MV-4-11 (cell line): ENCODE measurements around the gene CEBPE.
"Not testable (repeated sequence)": the region's sequence is repeated elsewhere in the genome, so short reads cannot be mapped to it uniquely, and the experiment has no call there.

Source experiments
- DNase-seq: peaks from one replicate; lab custom pipeline; 2025; lab: John Stamatoyannopoulos, UW

CEBPE gene

GRCh38 chr14:23121361-23121771, 2.3 kb upstream of the CEBPE start:
- DNase-seq, result no peak

- DNase-seq, result peak; percentile 83
These were observed 1.6 kb upstream of the CEBPE start for GRCh38 chr14:23120541-23121251.

GRCh38 chr14:23119363-23120327, 590 bp upstream of the CEBPE start:
- peak; percentile 97 for DNase-seq

DNA sequence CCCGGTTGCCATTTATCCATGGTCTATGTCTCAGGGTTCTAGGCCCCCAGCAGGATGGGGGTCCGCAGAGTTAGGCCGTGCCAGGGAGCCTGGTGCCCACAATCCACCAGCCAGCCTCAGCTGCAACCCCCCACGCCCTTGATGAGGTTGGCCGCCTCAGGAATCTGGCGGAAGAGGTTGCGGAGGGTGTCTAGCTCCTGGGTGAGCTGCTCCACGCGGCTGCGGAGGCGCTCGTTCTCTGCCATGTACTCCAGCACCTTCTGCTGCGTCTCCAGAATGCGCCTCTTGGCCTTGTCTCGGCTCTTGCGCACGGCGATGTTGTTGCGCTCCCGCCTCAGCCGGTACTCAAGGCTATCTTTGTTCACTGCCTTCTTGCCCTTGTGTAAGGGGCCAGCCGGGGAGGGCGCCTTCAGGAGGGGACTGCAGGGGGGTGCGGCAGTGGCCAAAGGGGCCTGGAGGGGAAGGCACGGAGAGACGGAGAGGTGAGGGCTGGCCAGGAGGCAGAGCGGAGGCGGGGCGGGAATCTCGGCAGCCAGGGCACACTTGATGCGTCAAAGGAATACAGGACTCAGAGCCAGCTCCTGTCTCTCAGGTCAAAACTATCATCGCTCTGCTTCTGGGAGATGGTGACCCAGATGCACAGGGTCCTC, 1.6 kb downstream of the CEBPE start:
- no peak for DNase-seq

DNA sequence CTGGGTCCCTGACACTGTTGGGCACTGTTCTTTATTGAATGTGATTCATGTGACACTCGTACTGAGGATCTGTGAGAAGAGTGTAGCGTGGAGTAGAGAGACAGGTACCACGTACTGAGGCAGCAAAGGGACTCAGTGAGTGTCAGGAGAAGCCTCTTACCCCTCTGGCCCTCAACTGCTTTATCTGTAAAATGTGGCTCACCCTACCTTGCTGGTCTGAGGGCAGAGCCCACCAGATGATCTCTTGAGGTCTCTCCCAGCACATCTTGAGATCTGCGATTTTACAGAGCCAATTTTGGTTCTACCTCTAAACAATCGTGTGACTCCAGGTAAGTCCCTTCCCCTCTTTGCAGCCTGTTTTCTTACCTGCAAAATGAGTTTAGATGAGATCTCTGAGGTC, 3.1 kb downstream of the CEBPE start:
- no peak for DNase-seq

DNA sequence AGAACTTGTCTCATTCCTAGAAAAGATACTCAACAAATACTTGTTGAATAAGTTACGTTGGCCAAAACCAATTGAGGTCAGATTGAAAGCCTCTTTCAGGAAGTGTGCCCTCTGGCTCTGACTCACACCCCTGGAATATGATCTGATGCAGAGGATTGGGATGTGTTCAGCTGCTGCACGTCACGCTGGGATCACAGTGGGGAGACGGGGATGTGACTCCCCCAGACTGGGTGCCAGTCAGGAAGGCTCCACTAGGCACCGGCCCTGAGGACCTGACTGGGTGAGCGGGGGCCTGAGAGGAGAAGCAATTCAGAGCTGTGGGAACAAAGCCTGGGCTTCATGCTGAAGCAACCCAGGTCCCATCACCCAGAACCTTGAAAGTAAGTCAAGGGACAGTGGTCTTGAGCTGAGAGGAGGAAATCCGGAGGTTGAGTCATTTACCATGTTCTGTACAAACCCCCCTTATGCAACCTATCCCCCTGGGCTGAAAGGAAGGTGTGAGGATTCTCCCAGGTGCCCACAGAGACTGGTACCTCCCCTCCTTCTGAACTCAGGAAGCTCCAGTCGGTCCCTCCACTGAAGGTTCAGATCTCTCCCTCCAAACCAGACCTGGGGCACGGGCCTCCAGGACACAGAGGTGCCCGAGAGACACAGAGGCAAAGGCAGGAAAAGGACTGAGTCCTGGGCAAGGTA, 3.9 kb downstream of the CEBPE start:
- DNase-seq, result peak; percentile 71

GRCh38 chr14:23114669-23115038, 4.4 kb downstream of the CEBPE start:
- DNase-seq, result no peak

GRCh38 chr14:23114120-23114458, 5.0 kb downstream of the CEBPE start:
- no peak for DNase-seq

DNA sequence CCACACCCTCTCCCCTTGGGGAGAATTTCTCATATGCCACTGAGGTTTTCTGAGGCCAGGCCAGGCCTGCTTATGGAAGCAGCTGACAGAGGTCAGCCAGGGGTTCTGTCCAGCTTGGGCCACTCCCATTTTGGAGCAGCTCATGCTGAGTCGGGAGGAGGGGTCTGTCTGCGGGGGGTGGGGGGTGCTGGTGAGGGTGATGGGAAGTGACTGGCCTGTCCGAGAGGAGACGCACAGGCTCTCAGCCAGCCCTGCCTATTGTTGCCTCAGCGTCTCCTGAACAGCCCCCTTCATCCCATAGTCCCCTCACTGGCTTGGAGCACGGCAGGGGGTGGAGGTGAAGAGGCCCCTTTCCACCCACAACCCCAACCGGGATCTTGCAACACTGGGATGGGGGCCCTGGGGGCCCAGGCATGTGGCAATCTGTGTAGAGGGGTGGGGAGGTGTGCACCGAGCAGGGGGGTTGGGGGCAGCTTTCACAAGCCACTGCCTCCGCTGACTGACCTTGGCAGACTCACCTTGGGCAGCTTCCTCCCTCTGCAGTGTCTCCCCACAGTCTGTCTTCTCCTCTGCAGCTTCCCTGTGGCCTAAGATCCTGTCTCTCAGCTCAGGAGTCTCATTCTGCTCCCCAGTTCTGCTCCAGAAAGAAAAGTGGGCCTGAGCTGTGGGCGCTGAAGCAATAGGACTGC, 5.5 kb downstream of the CEBPE start:
- DNase-seq, result no peak

- peak; percentile 61 for DNase-seq
These were observed 6.5 kb downstream of the CEBPE start for GRCh38 chr14:23112359-23113178.

DNA sequence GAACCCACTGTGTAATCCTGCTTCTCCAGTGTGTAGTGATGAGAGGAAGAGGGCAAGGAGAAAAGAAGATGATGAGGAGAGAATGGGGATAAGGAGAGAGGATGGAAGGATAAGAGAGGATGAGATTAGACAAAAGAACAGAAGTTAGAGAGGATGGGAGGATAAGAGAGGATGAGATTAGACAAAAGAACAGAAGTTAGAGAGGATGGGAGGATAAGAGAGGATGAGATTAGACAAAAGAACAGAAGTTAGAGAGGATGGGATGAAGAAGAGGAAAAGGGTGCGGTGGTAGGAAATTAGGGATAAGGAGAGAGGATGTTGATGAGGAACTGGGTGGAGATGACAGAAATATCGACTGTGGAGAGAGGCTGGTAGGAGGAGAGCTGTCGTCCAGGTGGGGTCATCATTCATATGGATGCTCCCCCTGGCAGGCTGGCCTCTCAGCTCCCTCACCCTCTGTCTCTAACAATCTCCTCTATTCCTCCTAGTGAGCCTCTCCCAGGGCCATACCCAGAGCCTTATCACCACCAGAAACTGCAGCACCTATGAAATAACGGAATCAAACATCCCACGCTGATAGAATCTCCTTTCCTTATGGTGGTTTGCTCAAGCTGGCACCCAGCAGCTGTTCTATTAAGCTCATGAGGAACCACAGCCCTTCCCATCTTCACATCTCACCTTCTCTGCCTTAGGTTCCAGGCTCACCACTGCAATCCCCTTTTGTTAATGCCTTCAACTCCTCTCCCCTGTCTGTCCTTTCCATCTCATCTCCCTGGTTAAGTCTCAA, 8.3 kb downstream of the CEBPE start:
- DNase-seq, result no peak

DNA sequence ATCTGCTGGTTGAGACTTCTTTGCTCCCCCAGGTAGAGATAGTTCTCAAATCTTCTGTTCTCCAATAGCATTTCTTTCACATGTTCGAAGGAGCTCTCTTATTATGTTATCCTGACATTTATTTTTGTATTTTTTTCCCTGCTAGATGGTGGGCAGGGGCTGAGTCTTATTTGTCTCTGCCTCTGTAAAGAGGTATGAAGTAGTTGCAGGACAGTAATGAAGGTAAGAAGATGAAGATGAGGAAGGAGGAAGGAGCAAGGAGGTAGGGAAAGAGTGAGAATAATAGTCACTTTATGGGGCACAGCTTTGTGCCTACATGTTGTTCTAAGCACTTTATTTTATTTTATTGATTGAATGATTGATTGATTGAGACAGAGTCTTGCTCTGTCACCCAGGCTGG, 9.3 kb downstream of the CEBPE start:
- DNase-seq, result no peak

- DNase-seq, result not testable (repeated sequence)
These were observed 10.9 kb downstream of the CEBPE start for GRCh38 chr14:23108169-23108568.

GRCh38 chr14:23107620-23108019, 11.4 kb downstream of the CEBPE start:
- not testable (repeated sequence) for DNase-seq

DNA sequence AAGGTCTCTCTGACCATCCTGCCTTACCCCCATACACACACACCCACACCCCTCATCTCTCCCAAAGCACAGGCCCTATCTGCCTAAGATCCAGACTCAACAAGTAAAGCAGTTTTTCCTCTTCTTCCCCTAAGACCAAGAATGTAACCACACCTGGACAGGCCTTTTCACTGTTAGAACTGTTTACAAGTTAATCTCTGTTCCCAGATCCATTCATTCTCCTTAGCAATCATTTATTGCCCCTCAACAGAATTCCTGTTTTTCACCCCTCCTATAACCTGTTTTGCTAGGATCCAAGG, 12.4 kb downstream of the CEBPE start:
- no peak for DNase-seq

DNA sequence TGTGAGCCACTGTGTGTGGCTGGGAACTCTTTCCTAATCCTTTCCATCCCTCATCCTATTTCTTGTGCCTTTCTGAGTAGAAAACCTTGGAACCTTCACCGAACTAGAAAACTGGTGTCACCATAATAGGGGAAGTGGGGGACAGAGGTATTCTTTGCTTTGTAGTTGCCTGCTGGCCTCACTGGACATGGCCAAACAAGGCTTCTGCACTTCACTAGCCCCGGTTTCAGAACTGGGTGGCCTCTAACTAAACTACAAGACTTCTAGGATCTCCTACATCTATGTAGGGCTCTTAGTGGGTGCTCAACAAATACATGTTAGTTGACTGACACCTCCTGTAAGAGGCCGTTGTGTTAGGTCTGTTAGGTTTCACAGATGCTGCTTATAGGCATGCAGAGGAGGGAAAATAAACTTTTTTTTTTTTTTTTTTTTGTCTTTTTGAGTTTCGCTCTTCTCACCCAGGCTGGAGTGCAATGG, 13.7 kb downstream of the CEBPE start:
- no peak for DNase-seq

DNA sequence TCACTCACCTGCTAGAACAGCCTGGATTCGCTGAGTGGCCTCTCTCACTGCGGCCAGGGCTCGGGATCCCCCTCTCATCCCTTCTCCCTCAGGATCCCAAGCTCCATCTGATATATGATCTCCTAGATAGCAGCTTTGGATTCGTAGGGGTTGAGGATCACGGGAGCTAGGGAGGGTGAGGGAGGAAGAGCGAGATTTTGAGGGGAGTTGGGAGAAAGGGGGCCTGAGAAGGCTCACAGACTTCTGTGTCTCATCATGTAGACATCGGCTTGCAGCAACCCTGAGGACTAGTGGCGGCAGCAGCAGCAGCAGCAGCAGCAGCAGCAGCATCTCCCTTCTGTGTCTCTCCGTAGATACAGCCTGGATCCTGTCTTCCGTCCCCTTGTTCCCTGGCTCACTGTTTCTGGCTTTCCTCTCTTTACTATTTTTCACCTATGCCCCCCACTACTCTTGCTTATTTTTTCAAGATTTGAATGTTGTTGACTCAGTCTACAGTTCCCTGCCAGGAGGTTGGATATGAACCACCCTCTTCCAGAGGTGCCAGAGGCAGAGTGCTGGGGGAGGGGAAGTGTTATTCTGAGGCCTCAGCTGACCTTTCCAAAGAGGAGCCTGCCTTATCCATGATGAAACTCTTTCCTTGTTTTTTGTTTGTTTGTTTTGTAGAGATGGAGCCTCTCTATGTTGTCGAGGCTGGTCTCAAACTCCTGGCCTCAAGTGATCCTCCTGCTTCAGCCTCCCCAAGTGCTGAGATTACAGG, 14.3 kb downstream of the CEBPE start, which contains the start of gene CIROP:
TSS of gene CIROP (minus strand) at position 399 of the 757 bp plus-strand sequence. CDS start at position 330, 69 bp downstream.
- DNase-seq, result no peak

DNA sequence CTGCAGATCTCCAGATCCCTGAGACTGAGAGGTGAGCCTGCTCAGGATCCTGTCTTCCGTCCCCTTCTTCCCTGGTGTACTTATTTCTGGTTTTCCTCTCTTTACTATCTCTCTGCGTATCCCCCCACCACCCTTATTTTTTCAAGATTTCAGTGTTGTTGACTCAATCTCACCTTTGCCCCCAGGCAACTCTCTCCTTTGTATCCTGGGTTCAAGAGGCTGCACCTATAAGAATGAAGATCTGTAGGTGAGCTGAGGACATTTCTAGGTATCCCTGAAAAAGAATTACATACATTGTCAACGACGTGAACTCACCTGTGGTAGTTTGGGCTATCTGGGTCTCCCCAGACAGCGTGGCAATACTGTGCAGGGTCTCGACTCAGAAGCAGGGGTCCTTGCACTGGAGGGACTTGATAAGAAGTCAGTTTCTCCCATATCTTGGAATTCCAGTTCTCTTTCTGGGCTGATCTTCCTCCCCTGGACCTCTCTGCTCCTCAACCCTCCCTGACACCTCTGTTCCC, 14.9 kb downstream of the CEBPE start:
- DNase-seq, result no peak

DNA sequence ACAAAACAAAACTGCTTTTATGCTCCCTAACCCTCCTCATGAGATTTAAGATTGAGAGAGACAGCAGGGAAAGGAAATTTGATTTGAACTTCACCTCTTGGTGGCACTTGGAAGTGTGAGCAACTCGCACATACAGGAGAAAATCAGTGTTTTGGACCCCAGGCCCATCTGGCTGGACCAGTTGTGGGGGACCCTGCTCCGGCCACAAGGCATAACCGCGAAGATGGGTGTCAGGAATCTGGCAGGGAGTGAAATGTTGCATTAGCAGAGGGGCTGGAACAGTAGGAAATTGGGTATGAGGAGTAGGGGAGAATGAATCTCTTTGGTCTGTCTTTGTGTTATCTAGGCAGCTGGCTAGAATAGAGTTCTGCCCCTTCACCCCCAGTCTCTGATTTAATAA, 15.5 kb downstream of the CEBPE start:
- no peak for DNase-seq
